ENCODE results near the gene IL19. TPM values are rescaled to one million over a fixed set of nuclear protein-coding genes. Genes with fewer than 3 reads are reported as not detected.

Gene IL19
- total and polyA plus RNA-seq, 2 donors (not counting 3 experiments of a cell fraction or from before 2014, with no cell fraction given): not detected

- Histone ChIP-seq H3K4me3 (replicated peaks in 1 of 3; ENCODE audit: insufficient read depth in 1 of 3, low read depth in 1 of 3, low read length in 3 of 3) (no peak overlapping the region), H4K20me1 (replicated peaks; ENCODE audit: control insufficient read depth, extremely low read depth, insufficient read depth, low read length) (no peaks in the 10 kb centered on the region), H2AFZ (ENCODE audit: low read depth, low read length) (no peak overlapping the region), H3K9me3 (replicated peaks; ENCODE audit: control insufficient read depth, insufficient read depth, low read length) (no peaks in the 10 kb centered on the region), H3K9me1 (replicated peaks; ENCODE audit: control insufficient read depth, extremely low read depth, insufficient read depth, low read length) (no peaks in the 10 kb centered on the region), H3K4me1 (ENCODE audit: control insufficient read depth, extremely low read depth, insufficient read depth, low read length) (no peaks in the 10 kb centered on the region), H3K36me3 (ENCODE audit: control insufficient read depth in 2 of 2, extremely low read depth in 1 of 2, insufficient read depth in 2 of 2, low read length in 2 of 2) (no peaks in the 10 kb centered on the region), H3K79me2 (ENCODE audit: control insufficient read depth, insufficient read depth, low read length) (no peaks in the 10 kb centered on the region), H3K9ac (replicated peaks; ENCODE audit: extremely low read depth, insufficient read depth, low read length) (no peak overlapping the region), H3K4me2 (ENCODE audit: insufficient read depth, low read length) (no peak overlapping the region), H3K27me3 (ENCODE audit: control insufficient read depth in 2 of 2, insufficient read depth in 2 of 2, low read length in 2 of 2) (peaks cover 2 to 3% of the 10 kb centered on the region in 2 experiments), H3K27ac (ENCODE audit: insufficient read depth, low read depth, low read length) (no peak overlapping the region)
- no TSS peak for BruUV-seq (replicated peaks)
- TF ChIP-seq EZH2 (IDR thresholded peaks at IDR 0.05; ENCODE audit: borderline replicate concordance, low read depth, low read length, severe bottlenecking) (no peak), MAX (IDR thresholded peaks at IDR 0.05; ENCODE audit: insufficient read depth, insufficient read length) (no peak), JUN (IDR thresholded peaks at IDR 0.05; ENCODE audit: borderline replicate concordance, insufficient read depth, insufficient read length, low read depth) (no peak), POLR2A (IDR thresholded peaks at IDR 0.05; ENCODE audit: low read depth, low read length) (no peak), POLR2AphosphoS5 (IDR thresholded peaks at IDR 0.05; ENCODE audit: insufficient read depth, low read depth, low read length) (no peak), MYC (IDR thresholded peaks at IDR 0.05; ENCODE audit: low read depth, low read length) (no peak), GATA2 (IDR thresholded peaks at IDR 0.05; ENCODE audit: insufficient read depth, insufficient read length, low read depth, low read length) (no peak), CTCF (IDR thresholded peaks at IDR 0.05; ENCODE audit: extremely low read depth in 1 of 2, insufficient read depth in 1 of 2, low read depth in 1 of 2, low read length in 2 of 2) (no peak), FOS (IDR thresholded peaks at IDR 0.05; ENCODE audit: borderline replicate concordance, insufficient read depth, low read length) (no peak)
- no peak for DNase-seq (ENCODE audit: low read depth, low spot score)
- dilution Hi-C loops (cut with MboI; ENCODE audit: extremely low pct_ligation_motif_present, low sequenced_read_pairs) (no loop called here), intact Hi-C loops (cut with micrococcal nuclease) (no loop called here)
- no peak for FAIRE-seq
- ChIA-PET POLR2A (no interaction called here), CTCF (interaction anchor here (1.8 kb wide), 1 partner anchor 12 kb away, joined by 6 read pairs; no protein-coding TSS in a partner anchor)
Measured at GRCh38 chr1:206839006-206839560, 68.5 kb downstream of the IL19 start.

All from endothelial cell of umbilical vein (primary cell).